Kidney (tissue), 14 donors: ENCODE data around the gene CAPN15. TPM values are rescaled to one million over a fixed set of nuclear protein-coding genes. Genes with fewer than 3 reads are reported as not detected.

Experiments
- DNase-seq, 5 donors: peaks; one replicate each; pipeline ENCODE4 v3.0.0-alpha.2; 2013 to 2020
- FAIRE-seq: peaks from 2 replicates; lab custom pipeline; 2012; peaks lifted over from hg19 to GRCh38; lab: Jason Lieb, UNC
- H3K27ac ChIP-seq, 2 donors: one replicate each; pipeline ENCODE4 v1.7.0; 2013; ENCODE audit warnings: low read depth in 2 of 2, low read length in 2 of 2, inconsistent platforms in 1 of 2
- H3K27me3 ChIP-seq: one replicate; pipeline ENCODE4 v1.7.1; 2013; ENCODE audit warnings: low read length, inconsistent platforms; ENCODE audit not compliant: control insufficient read depth, insufficient read depth
- H3K36me3 ChIP-seq, 3 donors: one replicate each; pipeline versions ENCODE4 v1.7.0 to v1.7.1; 2013; ENCODE audit warnings: low read length in 3 of 3, control low read depth in 1 of 3, inconsistent platforms in 1 of 3; ENCODE audit not compliant: insufficient read depth in 3 of 3, control insufficient read depth in 2 of 3
- H3K4me1 ChIP-seq, 3 donors: one replicate each; pipeline versions ENCODE4 v1.7.0 to v1.7.1; 2013; ENCODE audit warnings: low read length in 3 of 3, inconsistent platforms in 1 of 3, low read depth in 1 of 3; ENCODE audit not compliant: control insufficient read depth in 2 of 3, insufficient read depth in 2 of 3
- H3K4me3 ChIP-seq, 3 donors: one replicate each; pipeline versions ENCODE4 v1.7.0 to v1.8.1; 2013; ENCODE audit warnings: low read length in 3 of 3, control low read depth in 1 of 3, inconsistent platforms in 1 of 3
- H3K9ac ChIP-seq, 3 donors: one replicate each; pipeline versions ENCODE4 v1.7.0 to v1.7.1; 2013; ENCODE audit warnings: low read length in 3 of 3, control low read depth in 1 of 3, inconsistent platforms in 1 of 3
- H3K9me3 ChIP-seq, 3 donors: one replicate each; pipeline versions ENCODE4 v1.7.0 to v1.7.1; 2013; ENCODE audit warnings: low read length in 3 of 3, control low read depth in 1 of 3, inconsistent platforms in 1 of 3; ENCODE audit not compliant: control insufficient read depth in 2 of 3, insufficient read depth in 1 of 3
- intact Hi-C: fragments of 100-400 bp; cut with DNase I; formaldehyde crosslinking; loops from one replicate; pipeline ENCODE4 v1.11.1; 2022
- polyA plus RNA-seq: library from polyadenylated mRNA; stranded (reverse); fragments of 350-450 nt; fragmentation: Illumina TruSeq; extraction: RNeasy Lipid Tissue Mini Kit (QIAGEN cat#74804); gene quantifications from one replicate; pipeline ENCODE4 v1.2.3, GENCODE V29; 2014; ENCODE audit warnings: low read depth, low replicate concordance; ENCODE audit not compliant: insufficient read depth
- total RNA-seq: library from RNA; stranded (reverse); fragmentation: NEBNext Ultra II Directional; extraction: Animal tissue kit (Norgen Biotek cat#: 25700); gene quantifications from one replicate; pipeline ENCODE4 v1.2.1, GENCODE V29; 2021
- TF ChIP-seq, protein P1 (sequence below): IDR thresholded peaks from 3 replicates; pipeline ENCODE4 v1.5.1; 2012; ENCODE audit warnings: mild to moderate bottlenecking, moderate library complexity, borderline replicate concordance; ENCODE audit not compliant: insufficient read depth; ENCODE audit errors: extremely low read depth
- donor health status: control.
- donor health status: control.
- donor health status: control.
- donor health status: control.
- donor health status: control.
- donor health status: DM: yes; HTN: yes; CAD: no.
- donor health status: Normal renal cell carcinoma (clear cell type).

CAPN15 gene
- total and polyA plus RNA-seq, 2 donors from 2014 or later = 17.9 to 52.9 TPM

DNA sequence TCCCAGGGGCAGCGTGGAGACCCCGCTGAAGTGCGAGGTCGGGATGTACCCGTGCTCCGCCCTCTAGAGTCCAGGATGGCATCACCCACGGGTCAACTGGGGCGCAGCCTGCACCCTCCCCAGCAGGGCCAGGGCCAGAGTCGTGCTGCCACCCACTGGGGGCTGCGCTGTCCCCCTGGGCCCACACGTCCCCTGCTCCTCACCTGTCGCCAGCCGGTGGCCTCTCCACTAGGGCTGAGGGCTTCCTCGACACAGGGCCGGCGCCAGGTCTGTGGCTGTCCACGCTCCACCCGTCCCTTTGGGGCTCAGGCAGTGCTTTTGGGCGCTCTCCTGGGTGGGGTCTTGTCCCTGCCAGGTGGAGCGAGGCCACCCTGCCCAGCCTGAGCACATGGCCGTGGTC is 21.1 kb downstream of the CAPN15 start:
- Histone ChIP-seq H3K9me3 (no peaks in the 10 kb centered on the region), H3K9ac (no peak overlapping the region), H3K27me3 (no peaks in the 10 kb centered on the region), H3K4me1 (peaks cover 0 to 3% (median 0%) of the 10 kb centered on the region in 3 donors), H3K36me3 (peaks cover 0 to 2% (median 0%) of the 10 kb centered on the region in 3 donors), H3K27ac (no peak overlapping the region), H3K4me3 (no peak overlapping the region)
- no peak for DNase-seq
- intact Hi-C loops = no loop called here
- TF ChIP-seq, protein P1, sequence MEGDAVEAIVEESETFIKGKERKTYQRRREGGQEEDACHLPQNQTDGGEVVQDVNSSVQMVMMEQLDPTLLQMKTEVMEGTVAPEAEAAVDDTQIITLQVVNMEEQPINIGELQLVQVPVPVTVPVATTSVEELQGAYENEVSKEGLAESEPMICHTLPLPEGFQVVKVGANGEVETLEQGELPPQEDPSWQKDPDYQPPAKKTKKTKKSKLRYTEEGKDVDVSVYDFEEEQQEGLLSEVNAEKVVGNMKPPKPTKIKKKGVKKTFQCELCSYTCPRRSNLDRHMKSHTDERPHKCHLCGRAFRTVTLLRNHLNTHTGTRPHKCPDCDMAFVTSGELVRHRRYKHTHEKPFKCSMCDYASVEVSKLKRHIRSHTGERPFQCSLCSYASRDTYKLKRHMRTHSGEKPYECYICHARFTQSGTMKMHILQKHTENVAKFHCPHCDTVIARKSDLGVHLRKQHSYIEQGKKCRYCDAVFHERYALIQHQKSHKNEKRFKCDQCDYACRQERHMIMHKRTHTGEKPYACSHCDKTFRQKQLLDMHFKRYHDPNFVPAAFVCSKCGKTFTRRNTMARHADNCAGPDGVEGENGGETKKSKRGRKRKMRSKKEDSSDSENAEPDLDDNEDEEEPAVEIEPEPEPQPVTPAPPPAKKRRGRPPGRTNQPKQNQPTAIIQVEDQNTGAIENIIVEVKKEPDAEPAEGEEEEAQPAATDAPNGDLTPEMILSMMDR = no peak
- FAIRE-seq = no peak

DNA sequence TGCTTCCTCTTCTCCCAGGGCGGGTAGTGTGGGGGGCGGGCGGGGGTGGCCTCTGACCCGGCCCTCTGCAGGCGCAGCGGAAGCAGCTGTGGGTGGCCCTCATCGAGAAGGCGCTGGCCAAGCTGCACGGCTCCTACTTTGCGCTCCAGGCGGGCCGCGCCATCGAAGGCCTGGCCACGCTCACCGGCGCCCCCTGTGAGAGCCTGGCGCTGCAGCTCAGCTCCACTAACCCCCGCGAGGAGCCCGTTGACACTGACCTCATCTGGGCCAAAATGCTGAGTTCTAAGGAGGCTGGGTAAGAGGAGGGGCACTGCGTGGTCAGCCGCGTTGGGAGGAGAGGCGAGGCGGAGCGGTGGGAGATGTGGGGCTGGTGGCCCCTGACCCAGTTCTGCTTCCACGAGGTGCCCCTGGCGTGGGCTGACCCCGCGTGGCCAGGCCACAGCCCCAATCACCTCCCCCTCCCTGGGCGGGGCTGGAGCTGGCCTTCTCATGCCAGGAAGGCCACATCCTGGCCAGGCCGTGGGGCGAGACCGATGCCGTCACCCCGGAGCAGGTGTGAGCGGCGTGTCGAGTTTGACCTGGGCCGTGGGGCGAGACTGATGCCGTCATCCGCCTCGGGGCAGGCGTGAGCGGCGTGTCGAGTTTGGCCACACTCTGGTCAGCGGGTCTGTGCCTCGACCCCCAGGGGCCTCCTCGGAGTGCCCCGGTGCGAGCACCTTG is 22.2 kb downstream of the CAPN15 start:
- Histone ChIP-seq H3K9ac (no peak overlapping the region), H3K9me3 (no peaks in the 10 kb centered on the region), H3K27me3 (no peaks in the 10 kb centered on the region), H3K36me3 (peaks cover 0 to 2% (median 0%) of the 10 kb centered on the region in 3 donors), H3K27ac (no peak overlapping the region), H3K4me3 (no peak overlapping the region), H3K4me1 (no peaks in the 10 kb centered on the region)
- intact Hi-C loops = no loop called here
- FAIRE-seq (no peak), DNase-seq (no peak)
- TF ChIP-seq, protein P1 = no peak

DNA sequence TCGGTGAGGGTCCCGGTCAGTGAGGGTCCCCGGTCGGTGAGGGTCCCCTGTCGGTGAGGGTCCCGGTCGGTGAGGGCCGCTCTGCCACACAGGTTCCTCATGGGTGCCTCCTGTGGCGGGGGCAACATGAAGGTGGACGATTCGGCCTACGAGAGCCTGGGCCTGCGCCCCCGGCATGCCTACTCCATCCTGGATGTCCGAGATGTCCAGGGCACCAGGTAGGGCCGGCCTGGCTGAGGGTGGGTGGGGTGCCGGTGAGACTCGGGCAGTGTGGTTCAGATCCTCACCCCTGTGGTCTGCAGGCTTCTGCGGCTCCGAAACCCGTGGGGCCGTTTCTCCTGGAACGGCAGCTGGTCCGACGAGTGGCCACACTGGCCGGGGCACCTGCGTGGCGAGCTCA is 23.7 kb downstream of the CAPN15 start:
- no peaks in the 10 kb centered on the region for H3K9me3 ChIP-seq
- no peak for FAIRE-seq
- no peak overlapping the region for H3K4me3 ChIP-seq
- no peaks in the 10 kb centered on the region for H3K4me1 ChIP-seq
- no peaks in the 10 kb centered on the region for H3K27me3 ChIP-seq
- intact Hi-C loops = no loop called here
- H3K36me3 ChIP-seq = peaks cover 0 to 2% (median 0%) of the 10 kb centered on the region in 3 donors
- TF ChIP-seq, protein P1 = no peak
- H3K9ac ChIP-seq = no peak overlapping the region
- no peak overlapping the region for H3K27ac ChIP-seq
- no peak for DNase-seq
